HG03060 (cell line): ENCODE data around the gene VKORC1.
A peak's percentile ranks its signal among the peaks of the same experiment; 100 is the strongest.
"Not testable (repeated sequence)": the region's sequence is repeated elsewhere in the genome, so short reads cannot be mapped to it uniquely, and the experiment has no call there.

ENCODE experiments used
- ATAC-seq: cut with Tn5 transposase; IDR thresholded peaks from one replicate; pipeline ENCODE4 v1.9.1; 2021; ENCODE audit warnings: low read depth, moderate number of reproducible peaks; ENCODE audit not compliant: unreplicated experiment

VKORC1 gene

GRCh38 chr16:31094424-31095120 is at the start of gene VKORC1:
VKORC1 (minus strand) TSS chr16:31094797; CDS start chr16:31094729, 68 bp downstream.
- peak; percentile 54 for ATAC-seq

- no peak for ATAC-seq
Observed at GRCh38 chr16:31143694-31144148, 49.1 kb upstream of the VKORC1 start.

GRCh38 chr16:31143011-31143693 is 48.6 kb upstream of the VKORC1 start:
- no peak for ATAC-seq

GRCh38 chr16:31142109-31143010 is 47.8 kb upstream of the VKORC1 start:
- peak; percentile 60 for ATAC-seq

- no peak for ATAC-seq
Observed at GRCh38 chr16:31141489-31142108, 47.0 kb upstream of the VKORC1 start.

- ATAC-seq = not testable (repeated sequence)
Observed at GRCh38 chr16:31141071-31141469, 46.5 kb upstream of the VKORC1 start.

GRCh38 chr16:31138621-31139578 is 44.3 kb upstream of the VKORC1 start:
- ATAC-seq = no peak

- not testable (repeated sequence) for ATAC-seq
Observed at GRCh38 chr16:31136822-31137499, 42.4 kb upstream of the VKORC1 start.

GRCh38 chr16:31136287-31136662 is 41.7 kb upstream of the VKORC1 start:
- ATAC-seq = no peak

GRCh38 chr16:31135535-31136286 is 41.1 kb upstream of the VKORC1 start, which contains the start of gene PRSS8:
PRSS8 (minus strand) TSS chr16:31135727; CDS start chr16:31135498, 229 bp downstream.
- no peak for ATAC-seq

- ATAC-seq = no peak
Observed at GRCh38 chr16:31134625-31135534, 40.3 kb upstream of the VKORC1 start.

- no peak for ATAC-seq
Observed at GRCh38 chr16:31134091-31134571, 39.5 kb upstream of the VKORC1 start.

- no peak for ATAC-seq
Observed at GRCh38 chr16:31133046-31133501, 38.5 kb upstream of the VKORC1 start.

- no peak for ATAC-seq
Observed at GRCh38 chr16:31132303-31132979, 37.8 kb upstream of the VKORC1 start.

- no peak for ATAC-seq
Observed at GRCh38 chr16:31131841-31132271, 37.3 kb upstream of the VKORC1 start.

- no peak for ATAC-seq
Observed at GRCh38 chr16:31131416-31131815, 36.8 kb upstream of the VKORC1 start.
